Caco-2 (cell line): ENCODE data around the gene NAA80. TPM values are rescaled to one million over a fixed set of nuclear protein-coding genes. Genes with fewer than 3 reads are reported as not detected.

ENCODE experiments used
- BruUV-seq: library from RNA; stranded (reverse); fragments of 400-500 nt; replicated peaks from 2 replicates; lab custom pipeline; 2021; lab: Mats Ljungman, UMichigan
- CTCF ChIA-PET: fragments of 300-600 bp; sonication (Branson Sonifier 250); formaldehyde crosslinking; loops from one replicate; lab custom pipeline; 2022; ENCODE audit warnings: antibody characterized with exemption; lab: Charles Lee
- POLR2A ChIA-PET: fragments of 300-600 bp; sonication (Branson Sonifier 250); formaldehyde crosslinking; loops from one replicate; lab custom pipeline; 2022; ENCODE audit warnings: antibody characterized with exemption; lab: Charles Lee
- DNase-seq, 2 experiments: peaks; one replicate each; pipeline versions ENCODE4 v3.0.0 to v3.0.0-alpha.2; 2020 to 2022
- H3K27me3 ChIP-seq: replicated peaks from 2 replicates; pipeline ENCODE4 v1.6.0; 2011; ENCODE audit warnings: low read length; ENCODE audit not compliant: control insufficient read depth, insufficient read depth
- H3K36me3 ChIP-seq: 2 replicates; pipeline ENCODE4 v1.5.1; 2011; ENCODE audit warnings: low read length; ENCODE audit not compliant: control insufficient read depth, insufficient read depth
- H3K4me1 ChIP-seq: fragments of 250-450 bp; sonication (Bioruptor Pico); 2 replicates; pipeline ENCODE4 v1.5.1; 2020; ENCODE audit warnings: mild to moderate bottlenecking
- H3K4me3 ChIP-seq: 2 replicates; pipeline ENCODE4 v1.5.1; 2011; ENCODE audit warnings: low read depth, mild to moderate bottlenecking, control low read depth, low read length
- H3K9me3 ChIP-seq: fragments of 250-450 bp; sonication (Bioruptor Pico); 2 replicates; pipeline ENCODE4 v1.5.1; 2020; ENCODE audit warnings: mild to moderate bottlenecking, moderate library complexity
- H3K27ac Mint-ChIP-seq: one replicate; pipeline ENCODE4 v1.8.0; 2022; ENCODE audit warnings: mixed read lengths; ENCODE audit not compliant: unreplicated experiment
- H3K27me3 Mint-ChIP-seq: one replicate; pipeline ENCODE4 v1.8.0; 2022; ENCODE audit warnings: mixed read lengths; ENCODE audit not compliant: insufficient read depth, unreplicated experiment
- H3K36me3 Mint-ChIP-seq: one replicate; pipeline ENCODE4 v1.8.0; 2022; ENCODE audit warnings: mild to moderate bottlenecking, mixed read lengths; ENCODE audit not compliant: insufficient read depth, unreplicated experiment
- H3K4me1 Mint-ChIP-seq: one replicate; pipeline ENCODE4 v1.8.0; 2022; ENCODE audit warnings: low read depth, mixed read lengths; ENCODE audit not compliant: unreplicated experiment
- H3K4me3 Mint-ChIP-seq: one replicate; pipeline ENCODE4 v1.8.0; 2022; ENCODE audit warnings: mild to moderate bottlenecking, moderate library complexity, mixed read lengths; ENCODE audit not compliant: unreplicated experiment
- H3K9me3 Mint-ChIP-seq: one replicate; pipeline ENCODE4 v1.8.0; 2022; ENCODE audit warnings: mixed read lengths; ENCODE audit not compliant: unreplicated experiment
- intact Hi-C: fragments of 100-400 bp; cut with micrococcal nuclease; formaldehyde crosslinking; loops from one replicate; pipeline ENCODE4 v1.10.0; 2022; ENCODE audit not compliant: unreplicated experiment
- total RNA-seq: library from RNA; stranded (reverse); gene quantifications from 2 replicates; pipeline ENCODE4 v1.2.3, GENCODE V29; 2022
- TF ChIP-seq, protein P1 (sequence below), 2 experiments: fragments of 200-600 bp in 1 of 2; IDR thresholded peaks; 1 replicate in 1 of 2; 2 replicates in 1 of 2; pipeline versions ENCODE4 v1.5.1 to v1.8.0; 2011 to 2022; ENCODE audit warnings: antibody characterized with exemption in 1 of 2, control low read depth in 1 of 2, inconsistent platforms in 1 of 2, low read depth in 1 of 2, low read length in 1 of 2, mild to moderate bottlenecking in 1 of 2, moderate library complexity in 1 of 2; ENCODE audit not compliant: insufficient read depth in 1 of 2, severe bottlenecking in 1 of 2, unreplicated experiment in 1 of 2

NAA80 gene
- total RNA-seq, 1 experiment from 2014 or later, result 8.2 TPM

DNA sequence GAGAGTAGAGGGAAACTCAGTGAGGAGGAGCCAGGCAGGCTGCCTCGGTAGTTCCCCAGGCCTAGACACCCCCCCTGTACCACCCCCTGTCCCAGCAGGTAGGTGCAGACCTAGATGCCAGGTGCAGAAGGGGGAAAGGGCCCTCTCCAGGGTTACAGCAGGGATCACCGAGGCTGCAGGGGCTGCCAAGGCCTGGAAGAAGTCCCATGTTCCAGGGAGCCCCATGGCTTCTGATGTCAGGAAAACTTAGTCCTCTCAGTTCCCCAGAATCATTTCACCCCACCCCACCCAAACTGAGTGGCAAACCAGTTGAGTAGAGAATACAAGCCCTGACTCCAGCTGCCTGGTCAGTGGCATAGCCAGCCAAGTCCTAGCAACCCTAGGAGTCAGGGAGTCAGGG, 37.7 kb downstream of the NAA80 start:
- H3K4me1 Mint-ChIP-seq, result peaks cover 19% of the 10 kb centered on the region
- H3K36me3 ChIP-seq, result peaks cover 4% of the 10 kb centered on the region; the same call in 1 of the 2 replicates
- no peaks in the 10 kb centered on the region for H3K27me3 ChIP-seq
- H3K4me3 Mint-ChIP-seq, result no peak overlapping the region
- H3K36me3 Mint-ChIP-seq, result peaks cover 31% of the 10 kb centered on the region
- peaks cover 46% of the 10 kb centered on the region for H3K4me1 ChIP-seq
- intact Hi-C loops, result no loop called here
- BruUV-seq, result TSS peak; percentile 22
- no peaks in the 10 kb centered on the region for H3K9me3 Mint-ChIP-seq
- H3K9me3 ChIP-seq, result no peaks in the 10 kb centered on the region
- no peaks in the 10 kb centered on the region for H3K27me3 Mint-ChIP-seq
- CTCF ChIA-PET, result no interaction called here
- H3K27ac Mint-ChIP-seq, result peak overlapping the region; percentile 17
- DNase-seq, result no peak
- POLR2A ChIA-PET, result no interaction called here
- TF ChIP-seq, protein P1, sequence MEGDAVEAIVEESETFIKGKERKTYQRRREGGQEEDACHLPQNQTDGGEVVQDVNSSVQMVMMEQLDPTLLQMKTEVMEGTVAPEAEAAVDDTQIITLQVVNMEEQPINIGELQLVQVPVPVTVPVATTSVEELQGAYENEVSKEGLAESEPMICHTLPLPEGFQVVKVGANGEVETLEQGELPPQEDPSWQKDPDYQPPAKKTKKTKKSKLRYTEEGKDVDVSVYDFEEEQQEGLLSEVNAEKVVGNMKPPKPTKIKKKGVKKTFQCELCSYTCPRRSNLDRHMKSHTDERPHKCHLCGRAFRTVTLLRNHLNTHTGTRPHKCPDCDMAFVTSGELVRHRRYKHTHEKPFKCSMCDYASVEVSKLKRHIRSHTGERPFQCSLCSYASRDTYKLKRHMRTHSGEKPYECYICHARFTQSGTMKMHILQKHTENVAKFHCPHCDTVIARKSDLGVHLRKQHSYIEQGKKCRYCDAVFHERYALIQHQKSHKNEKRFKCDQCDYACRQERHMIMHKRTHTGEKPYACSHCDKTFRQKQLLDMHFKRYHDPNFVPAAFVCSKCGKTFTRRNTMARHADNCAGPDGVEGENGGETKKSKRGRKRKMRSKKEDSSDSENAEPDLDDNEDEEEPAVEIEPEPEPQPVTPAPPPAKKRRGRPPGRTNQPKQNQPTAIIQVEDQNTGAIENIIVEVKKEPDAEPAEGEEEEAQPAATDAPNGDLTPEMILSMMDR (IDR thresholded peaks at IDR 0.05; ENCODE audit: insufficient read depth in 1 of 2, low read depth in 1 of 2, low read length in 1 of 2, severe bottlenecking in 1 of 2, unreplicated experiment in 1 of 2), result no peak
- H3K4me3 ChIP-seq, result no peak overlapping the region

DNA sequence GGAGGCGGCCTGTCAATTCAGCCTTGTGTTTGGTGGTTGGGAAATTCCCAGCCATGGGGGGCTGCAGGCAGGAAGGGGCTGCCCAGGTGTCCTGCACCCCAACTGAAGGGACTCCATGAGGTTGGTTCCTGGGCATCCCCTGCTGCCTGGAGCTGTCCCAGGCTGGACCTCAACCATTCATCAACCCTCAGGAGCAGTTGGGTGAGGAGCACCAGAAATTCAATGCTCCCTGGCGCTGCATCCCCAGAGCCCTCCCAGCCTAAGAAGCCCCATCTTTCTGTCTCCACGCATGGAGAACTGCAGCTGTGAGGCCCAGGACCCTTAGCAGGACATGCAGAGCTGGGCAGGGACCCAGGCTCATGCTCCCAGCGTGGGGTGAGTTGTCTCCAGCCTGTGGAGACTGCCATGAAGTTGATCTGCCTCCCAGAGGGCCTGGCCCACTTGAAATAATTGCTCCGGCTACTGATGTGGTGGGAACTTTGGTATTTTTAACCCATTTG, 38.2 kb downstream of the NAA80 start:
- Mint-ChIP-seq H3K27me3 (no peaks in the 10 kb centered on the region), H3K4me3 (peak overlapping the region; percentile 63), H3K36me3 (peaks cover 31% of the 10 kb centered on the region), H3K4me1 (peaks cover 17% of the 10 kb centered on the region), H3K27ac (peak overlapping the region; percentile 17), H3K9me3 (no peaks in the 10 kb centered on the region)
- ChIA-PET POLR2A (no interaction called here), CTCF (interaction anchor here (2.3 kb wide), 1 partner anchor 25 kb away, joined by 9 read pairs; the partner anchor contains the start of gene GNAI2)
- Histone ChIP-seq H3K36me3 (peaks cover 5% of the 10 kb centered on the region; the same call in 1 of the 2 replicates), H3K4me3 (peak overlapping the region; percentile 48; the same call in 1 of the 2 replicates), H3K4me1 (peaks cover 41% of the 10 kb centered on the region), H3K27me3 (no peaks in the 10 kb centered on the region), H3K9me3 (no peaks in the 10 kb centered on the region)
- TF ChIP-seq, protein P1 (IDR thresholded peaks at IDR 0.05; ENCODE audit: insufficient read depth in 1 of 2, low read depth in 1 of 2, low read length in 1 of 2, severe bottlenecking in 1 of 2, unreplicated experiment in 1 of 2), result no peak
- BruUV-seq, result no TSS peak
- intact Hi-C loops, result loop anchor here (1.0 kb wide), 2 partner anchors 12 to 63 kb away; no protein-coding TSS in a partner anchor
- no peak for DNase-seq

DNA sequence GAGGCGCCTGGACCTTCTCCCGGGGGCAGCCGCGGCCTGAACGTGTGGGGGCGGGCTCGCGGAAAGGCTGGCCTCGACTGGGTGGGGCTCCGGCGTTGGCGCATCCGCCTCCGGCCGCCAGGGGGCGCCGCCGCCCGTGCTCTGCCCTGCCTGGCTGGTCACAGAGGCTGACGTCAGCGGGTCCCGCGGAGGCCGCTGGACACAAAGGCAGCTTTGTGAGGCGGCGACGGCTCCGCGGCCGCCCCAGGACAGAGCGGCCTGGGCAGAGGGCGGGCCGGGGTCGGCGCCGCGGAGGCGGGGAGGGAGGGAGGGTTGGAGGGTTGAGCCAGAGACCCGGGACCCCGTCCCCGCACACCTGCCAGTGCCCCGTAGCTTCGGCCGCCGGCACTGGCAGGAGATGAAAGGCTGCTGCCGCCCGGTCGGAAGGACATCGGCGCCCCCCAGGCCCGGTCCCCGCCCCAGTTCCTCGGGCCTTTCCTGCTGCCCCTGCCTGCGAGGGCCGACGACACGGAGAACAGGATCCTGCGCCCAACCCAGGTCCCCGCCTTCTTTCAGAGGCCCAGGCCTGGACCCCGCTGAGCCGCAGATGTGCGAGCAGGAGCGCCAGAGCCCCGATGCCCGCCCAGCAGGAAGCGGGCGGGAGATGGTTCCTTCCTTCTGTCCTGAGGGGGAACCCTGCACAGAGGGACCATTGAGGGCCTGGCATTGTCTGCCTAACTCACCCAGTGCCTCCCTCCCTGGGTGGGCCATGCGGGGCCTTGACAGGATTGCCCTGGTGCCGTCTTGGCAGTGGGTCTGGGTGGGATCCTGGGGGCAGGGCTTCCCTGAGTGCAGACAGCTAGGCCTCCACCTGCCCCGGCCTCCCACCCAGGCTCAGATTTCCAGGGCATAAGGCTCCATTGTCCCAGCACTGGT, 38.9 kb downstream of the NAA80 start:
- intact Hi-C loops, result loop anchor here (1.0 kb wide), 2 partner anchors 13 to 64 kb away; no protein-coding TSS in a partner anchor
- TF ChIP-seq, protein P1 (IDR thresholded peaks at IDR 0.05; ENCODE audit: insufficient read depth in 1 of 2, low read depth in 1 of 2, low read length in 1 of 2, severe bottlenecking in 1 of 2, unreplicated experiment in 1 of 2), result peak; percentile 80 to 82
- peaks cover 31% of the 10 kb centered on the region for H3K36me3 Mint-ChIP-seq
- POLR2A ChIA-PET, result interaction anchor here (0.6 to 1.7 kb wide), 5 partner anchors 9 to 68 kb away, joined by 3 to 16 read pairs (median 4); partner anchors contain the start of genes GNAI2, HYAL3, IFRD2 and NAA80
- H3K27ac Mint-ChIP-seq, result peak overlapping the region; percentile 70
- Histone ChIP-seq H3K27me3 (no peaks in the 10 kb centered on the region), H3K4me1 (peaks cover 34% of the 10 kb centered on the region), H3K4me3 (peak overlapping the region; percentile 48), H3K36me3 (peaks cover 5% of the 10 kb centered on the region; the same call in 1 of the 2 replicates), H3K9me3 (no peaks in the 10 kb centered on the region)
- peaks cover 12% of the 10 kb centered on the region for H3K4me1 Mint-ChIP-seq
- H3K27me3 Mint-ChIP-seq, result no peaks in the 10 kb centered on the region
- DNase-seq, result peak; percentile 90 to 95
- peak overlapping the region; percentile 63 for H3K4me3 Mint-ChIP-seq
- no peaks in the 10 kb centered on the region for H3K9me3 Mint-ChIP-seq
- CTCF ChIA-PET, result interaction anchor here (0.5 to 2.3 kb wide), 18 partner anchors 9 to 1570 kb away, joined by 3 to 10 read pairs (median 4); partner anchors contain the start of genes GNAI2, IFRD2 and SEMA3B
- BruUV-seq, result no TSS peak
